OCI-LY1 (cell line): ENCODE data around the gene LAPTM5.

Experiments
- H2AFZ ChIP-seq: fragments of 200-600 bp; sonication (generic), shearing (Covaris generic); 2 replicates; pipeline ENCODE4 v1.6.0; 2014; ENCODE audit warnings: antibody characterized with exemption, mild to moderate bottlenecking, low read length
- H3F3A ChIP-seq: fragments of 200-600 bp; sonication (generic), shearing (Covaris generic); 2 replicates; pipeline ENCODE4 v1.6.0; 2014; ENCODE audit warnings: mild to moderate bottlenecking, antibody characterized with exemption, low read length, moderate library complexity; ENCODE audit not compliant: insufficient read depth
- H3K27ac ChIP-seq: fragments of 200-600 bp; sonication (generic); 2 replicates; pipeline ENCODE4 v1.5.1; 2014; ENCODE audit warnings: low read length, mixed run types, mild to moderate bottlenecking, low read depth; ENCODE audit not compliant: poor library complexity, severe bottlenecking
- H3K27me3 ChIP-seq: fragments of 200-600 bp; sonication (generic); 2 replicates; pipeline ENCODE4 v1.6.0; 2014; ENCODE audit warnings: antibody characterized with exemption, mild to moderate bottlenecking, low read length, moderate library complexity; ENCODE audit not compliant: insufficient read depth
- H3K36me3 ChIP-seq: fragments of 200-600 bp; sonication (generic); 2 replicates; pipeline ENCODE4 v1.6.1; 2014; ENCODE audit warnings: mild to moderate bottlenecking, antibody characterized with exemption, low read length, moderate library complexity, mixed read lengths; ENCODE audit not compliant: insufficient read depth
- H3K4me1 ChIP-seq: fragments of 200-600 bp; sonication (generic); 2 replicates; pipeline ENCODE4 v1.5.1; 2014; ENCODE audit warnings: mild to moderate bottlenecking, low read length, moderate library complexity; ENCODE audit not compliant: insufficient read depth, severe bottlenecking
- H3K4me2 ChIP-seq: fragments of 200-600 bp; sonication (generic), shearing (Covaris generic); 2 replicates; pipeline ENCODE4 v1.6.1; 2014; ENCODE audit warnings: low read length
- H3K4me3 ChIP-seq: fragments of 200-600 bp; sonication (generic); 2 replicates; pipeline ENCODE4 v1.5.1; 2014; ENCODE audit warnings: low read length, low read depth, mild to moderate bottlenecking, mixed read lengths; ENCODE audit not compliant: poor library complexity, severe bottlenecking
- H3K79me2 ChIP-seq: fragments of 200-600 bp; shearing (Covaris generic); 2 replicates; pipeline ENCODE4 v1.6.1; 2016; ENCODE audit warnings: mixed run types, low read length, mixed read lengths; ENCODE audit not compliant: insufficient read depth
- H3K9ac ChIP-seq: fragments of 200-600 bp; sonication (generic), shearing (Covaris generic); 2 replicates; pipeline ENCODE4 v1.6.1; 2014; ENCODE audit warnings: mild to moderate bottlenecking, low read length, mixed read lengths
- H3K9me2 ChIP-seq: fragments of 200-600 bp; sonication (generic), shearing (Covaris generic); 2 replicates; pipeline ENCODE4 v1.6.1; 2014; ENCODE audit warnings: low read depth, mild to moderate bottlenecking, low read length, mixed read lengths
- H3K9me3 ChIP-seq: fragments of 200-600 bp; shearing (Covaris generic); 2 replicates; pipeline ENCODE4 v1.6.1; 2014; ENCODE audit warnings: low read length, mixed read lengths
- H4K20me1 ChIP-seq: fragments of 200-600 bp; sonication (generic), shearing (Covaris generic); 2 replicates; pipeline ENCODE4 v1.6.0; 2016; ENCODE audit warnings: mild to moderate bottlenecking, low read length; ENCODE audit not compliant: insufficient read depth
- CTCF ChIP-seq: fragments of 200-600 bp; sonication (generic), shearing (Covaris generic); IDR thresholded peaks from 2 replicates; pipeline ENCODE4 v1.5.1; 2017; ENCODE audit warnings: mild to moderate bottlenecking, antibody characterized with exemption, low read length, moderate library complexity, mixed read lengths
- EZH2 ChIP-seq: fragments of 200-600 bp; sonication (generic), shearing (Covaris generic); IDR thresholded peaks from 2 replicates; pipeline ENCODE4 v1.8.0; 2017; ENCODE audit warnings: borderline replicate concordance, mixed run types, mild to moderate bottlenecking, antibody characterized with exemption, low read length, moderate library complexity, mixed read lengths

The LAPTM5 gene

GRCh38 chr1:30774550-30775432 is 17.2 kb upstream of the LAPTM5 start:
- Histone ChIP-seq H3F3A (no peaks in the 10 kb centered on the region), H3K4me1 (peaks cover 17% of the 10 kb centered on the region), H4K20me1 (no peaks in the 10 kb centered on the region), H3K79me2 (no peaks in the 10 kb centered on the region), H3K27me3 (no peaks in the 10 kb centered on the region), H2AFZ (no peak overlapping the region), H3K36me3 (no peaks in the 10 kb centered on the region), H3K27ac (no peak overlapping the region), H3K9ac (no peak overlapping the region), H3K4me3 (no peak overlapping the region), H3K4me2 (no peak overlapping the region), H3K9me2 (no peaks in the 10 kb centered on the region), H3K9me3 (no peaks in the 10 kb centered on the region)
- TF ChIP-seq EZH2, result no peak
- no peak for TF ChIP-seq CTCF

GRCh38 chr1:30773722-30774358 is 16.3 kb upstream of the LAPTM5 start:
- H4K20me1 ChIP-seq, result no peaks in the 10 kb centered on the region
- no peaks in the 10 kb centered on the region for H3K79me2 ChIP-seq
- H3K27me3 ChIP-seq, result no peaks in the 10 kb centered on the region
- no peak overlapping the region for H3K4me2 ChIP-seq
- no peak overlapping the region for H3K4me3 ChIP-seq
- H2AFZ ChIP-seq, result no peak overlapping the region
- peaks cover 17% of the 10 kb centered on the region for H3K4me1 ChIP-seq
- no peaks in the 10 kb centered on the region for H3K36me3 ChIP-seq
- H3K27ac ChIP-seq, result no peak overlapping the region
- no peaks in the 10 kb centered on the region for H3K9me2 ChIP-seq
- TF ChIP-seq EZH2, result no peak
- no peak for TF ChIP-seq CTCF
- H3K9ac ChIP-seq, result no peak overlapping the region
- H3F3A ChIP-seq, result no peaks in the 10 kb centered on the region
- no peaks in the 10 kb centered on the region for H3K9me3 ChIP-seq

- no peaks in the 10 kb centered on the region for H3F3A ChIP-seq
- H2AFZ ChIP-seq, result no peak overlapping the region
- H3K9me3 ChIP-seq, result no peaks in the 10 kb centered on the region
- no peak overlapping the region for H3K4me3 ChIP-seq
- no peaks in the 10 kb centered on the region for H3K27me3 ChIP-seq
- no peak overlapping the region for H3K4me2 ChIP-seq
- no peaks in the 10 kb centered on the region for H3K36me3 ChIP-seq
- TF ChIP-seq CTCF (no peak), EZH2 (no peak)
- no peaks in the 10 kb centered on the region for H4K20me1 ChIP-seq
- no peaks in the 10 kb centered on the region for H3K9me2 ChIP-seq
- H3K79me2 ChIP-seq, result no peaks in the 10 kb centered on the region
- H3K27ac ChIP-seq, result no peak overlapping the region
- peaks cover 17% of the 10 kb centered on the region for H3K4me1 ChIP-seq
- H3K9ac ChIP-seq, result no peak overlapping the region
Measured at GRCh38 chr1:30771005-30771404, 13.4 kb upstream of the LAPTM5 start.
